ES-I3 (cell line): ENCODE measurements around the gene CYP51A1.
"Not testable (repeated sequence)": the region's sequence is repeated elsewhere in the genome, so short reads cannot be mapped to it uniquely, and the experiment has no call there.

ENCODE experiments used
- H3K36me3 ChIP-seq: 2 replicates; pipeline ENCODE4 v1.6.1; 2013; ENCODE audit warnings: mild to moderate bottlenecking, low read length, control low read depth, moderate library complexity; ENCODE audit not compliant: insufficient read depth
- H3K4me1 ChIP-seq: 2 replicates; pipeline ENCODE4 v1.6.1; 2013; ENCODE audit warnings: mild to moderate bottlenecking, control low read depth, low read length; ENCODE audit not compliant: insufficient read depth
- H3K9ac ChIP-seq: 2 replicates; pipeline ENCODE4 v1.6.1; 2013; ENCODE audit warnings: low read depth, mild to moderate bottlenecking, low read length, moderate library complexity
- H3K9me3 ChIP-seq: 2 replicates; pipeline ENCODE4 v1.6.1; 2013; ENCODE audit warnings: mild to moderate bottlenecking, low read length, moderate library complexity; ENCODE audit not compliant: control insufficient read depth, insufficient read depth

The CYP51A1 gene

GRCh38 chr7:92134271-92135051 is at the start of gene CYP51A1:
TSS of gene CYP51A1 (minus strand) at chr7:92134477. CDS start at chr7:92134364, 113 bp downstream.
- Histone ChIP-seq H3K9me3 (no peaks in the 10 kb centered on the region), H3K4me1 (no peaks in the 10 kb centered on the region), H3K9ac (peak within 1 kb of the TSS; percentile 77), H3K36me3 (0 out of 2 replicates have a peak, but pooled peaks cover 5% of the 10 kb centered on the region)

DNA sequence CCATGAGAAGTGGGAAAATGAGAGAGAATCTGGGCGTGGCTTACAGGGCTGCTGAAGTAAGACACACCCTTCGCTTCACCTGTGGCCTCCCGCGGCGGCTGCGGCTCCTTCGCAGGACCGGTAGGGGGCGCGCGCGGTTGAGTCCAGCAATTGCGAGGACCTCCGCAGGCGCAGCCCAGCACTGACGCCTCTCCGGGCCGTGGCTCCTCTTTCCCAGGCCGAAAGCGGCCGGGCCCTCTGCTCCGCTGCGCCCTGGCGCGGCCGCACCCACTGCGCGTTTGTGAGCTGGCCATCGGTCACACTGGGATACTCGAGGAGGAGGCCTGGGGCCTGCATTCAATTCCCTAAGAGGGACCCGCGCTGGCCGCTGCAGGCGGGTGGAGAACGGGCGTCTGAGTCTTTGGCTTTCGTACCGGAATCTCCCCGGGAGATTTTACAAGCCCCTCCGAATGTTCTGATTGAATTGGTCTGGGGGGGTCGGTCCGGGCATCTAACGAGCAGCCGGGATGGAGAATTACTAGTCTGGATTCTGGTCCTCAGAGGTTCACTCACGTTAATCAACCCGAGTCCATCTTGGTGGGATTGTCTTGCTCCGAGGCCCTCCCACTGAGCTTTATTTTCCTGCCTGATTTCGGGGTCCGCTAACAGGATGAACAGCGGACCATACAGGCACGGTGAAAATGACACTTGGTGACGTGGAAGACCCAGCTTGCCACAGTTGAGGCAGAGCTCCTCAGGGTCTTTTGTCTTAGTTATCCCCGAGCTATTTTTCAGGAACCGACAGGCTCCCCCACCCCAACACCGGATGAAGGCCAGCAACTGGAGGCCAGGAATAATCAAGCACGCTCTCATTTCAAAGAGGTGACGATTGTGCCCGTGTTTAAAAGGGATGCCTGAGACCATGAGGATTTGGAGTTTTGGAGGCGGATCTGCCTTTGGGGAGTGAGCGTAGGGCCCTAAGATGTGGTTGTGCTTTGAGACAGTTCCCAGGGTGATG is 44.9 kb upstream of the CYP51A1 start, which contains the start of gene LRRD1:
LRRD1 (minus strand) TSS at position 215 of the 997 bp plus-strand sequence. CDS start 13,940 bp downstream, outside the sequence.
- Histone ChIP-seq H3K36me3 (no peaks in the 10 kb centered on the region), H3K4me1 (no peaks in the 10 kb centered on the region), H3K9me3 (no peaks in the 10 kb centered on the region), H3K9ac (peak within 1 kb of the TSS; percentile 53; the same call in 1 of the 2 replicates)

GRCh38 chr7:92177362-92177761 is 43.1 kb upstream of the CYP51A1 start:
- no peaks in the 10 kb centered on the region for H3K4me1 ChIP-seq
- no peak overlapping the region for H3K9ac ChIP-seq
- H3K36me3 ChIP-seq: no peaks in the 10 kb centered on the region
- H3K9me3 ChIP-seq: no peaks in the 10 kb centered on the region

GRCh38 chr7:92169529-92169928 is 35.3 kb upstream of the CYP51A1 start:
- not testable (repeated sequence) for H3K9me3 ChIP-seq, H3K9ac ChIP-seq, H3K36me3 ChIP-seq, H3K4me1 ChIP-seq

DNA sequence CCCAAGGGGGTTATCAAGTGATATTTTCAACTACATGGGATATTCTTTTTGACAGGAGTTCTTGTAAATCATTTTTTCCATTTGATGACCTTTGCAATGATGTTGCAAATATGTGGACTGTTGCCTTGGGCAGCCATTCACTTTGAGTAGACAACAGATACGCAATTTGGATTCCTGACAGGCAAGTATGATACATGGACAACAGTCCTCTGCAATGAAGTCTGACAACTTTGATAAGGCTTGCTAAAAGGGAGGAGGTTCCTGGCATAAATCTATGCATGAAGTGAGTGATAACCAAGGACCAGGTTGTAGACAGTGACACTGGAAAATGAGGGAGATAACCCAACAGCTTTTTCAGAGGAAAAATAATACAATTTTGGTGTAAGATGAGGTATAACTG is 27.0 kb upstream of the CYP51A1 start:
- Histone ChIP-seq H3K4me1 (no peaks in the 10 kb centered on the region), H3K9me3 (no peaks in the 10 kb centered on the region), H3K9ac (no peak overlapping the region), H3K36me3 (no peaks in the 10 kb centered on the region)

DNA sequence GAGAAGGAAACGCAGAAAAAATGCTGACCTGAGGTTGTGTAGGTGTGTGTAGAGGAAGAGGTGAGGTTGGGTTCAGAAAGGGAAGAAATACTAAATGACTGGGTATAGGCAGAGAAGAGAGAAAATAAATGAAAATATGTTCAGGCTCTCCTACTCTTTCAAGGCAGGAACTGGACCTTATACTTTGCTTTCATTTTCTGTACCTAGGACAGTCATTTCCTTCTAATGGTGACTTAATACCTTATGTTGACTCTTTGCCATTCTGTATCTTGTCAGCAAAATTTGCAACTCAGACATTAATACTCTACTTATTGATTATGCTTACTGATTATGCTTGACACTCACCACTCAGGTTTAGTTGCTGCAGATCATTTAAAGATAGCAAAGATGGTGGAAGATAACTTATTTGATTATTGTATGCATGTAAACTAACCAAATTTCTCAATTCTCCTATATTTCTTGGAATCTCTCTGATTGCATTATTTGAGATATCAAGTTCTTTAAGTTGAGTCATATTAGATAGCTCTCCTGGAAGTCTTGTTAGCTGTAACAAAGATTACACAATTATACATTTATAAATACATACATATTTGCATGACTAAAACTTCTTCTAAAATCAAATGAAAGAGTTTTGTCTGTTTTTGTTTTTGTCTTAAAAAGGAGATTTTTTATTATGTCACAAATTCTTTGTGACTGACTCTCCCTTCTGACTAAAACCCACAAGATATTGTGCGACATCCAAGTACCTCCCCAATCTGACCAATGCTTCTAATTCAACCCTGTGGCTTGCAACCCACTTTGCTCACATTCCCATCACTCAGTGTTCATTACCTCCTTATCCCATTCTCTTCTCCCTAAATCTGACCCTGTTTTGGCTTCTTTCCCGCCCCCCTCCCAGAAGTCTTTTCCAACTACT is 24.6 kb upstream of the CYP51A1 start:
- H3K9ac ChIP-seq: no peak overlapping the region
- no peaks in the 10 kb centered on the region for H3K9me3 ChIP-seq
- no peaks in the 10 kb centered on the region for H3K4me1 ChIP-seq
- H3K36me3 ChIP-seq: no peaks in the 10 kb centered on the region

DNA sequence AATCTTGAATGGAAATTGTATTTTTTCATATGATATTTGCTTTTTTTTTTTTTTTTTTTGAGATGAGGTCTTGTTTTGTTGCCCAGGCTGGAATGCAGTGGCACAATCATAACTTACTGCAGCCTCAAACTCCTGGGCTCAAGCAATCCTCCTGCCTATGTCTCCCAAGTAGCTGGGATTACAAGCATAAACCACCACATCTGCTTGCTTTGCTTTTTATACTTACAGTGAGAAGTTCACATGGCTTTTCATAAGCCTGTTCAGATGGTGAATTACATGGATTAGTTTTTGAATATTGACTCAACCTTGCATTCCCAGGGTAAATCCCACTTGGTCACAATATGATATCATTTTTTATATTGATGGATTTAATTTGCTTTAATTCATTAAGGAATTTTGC is 22.7 kb upstream of the CYP51A1 start:
- H3K4me1 ChIP-seq: no peaks in the 10 kb centered on the region
- H3K36me3 ChIP-seq: no peaks in the 10 kb centered on the region
- H3K9ac ChIP-seq: no peak overlapping the region
- H3K9me3 ChIP-seq: no peaks in the 10 kb centered on the region

DNA sequence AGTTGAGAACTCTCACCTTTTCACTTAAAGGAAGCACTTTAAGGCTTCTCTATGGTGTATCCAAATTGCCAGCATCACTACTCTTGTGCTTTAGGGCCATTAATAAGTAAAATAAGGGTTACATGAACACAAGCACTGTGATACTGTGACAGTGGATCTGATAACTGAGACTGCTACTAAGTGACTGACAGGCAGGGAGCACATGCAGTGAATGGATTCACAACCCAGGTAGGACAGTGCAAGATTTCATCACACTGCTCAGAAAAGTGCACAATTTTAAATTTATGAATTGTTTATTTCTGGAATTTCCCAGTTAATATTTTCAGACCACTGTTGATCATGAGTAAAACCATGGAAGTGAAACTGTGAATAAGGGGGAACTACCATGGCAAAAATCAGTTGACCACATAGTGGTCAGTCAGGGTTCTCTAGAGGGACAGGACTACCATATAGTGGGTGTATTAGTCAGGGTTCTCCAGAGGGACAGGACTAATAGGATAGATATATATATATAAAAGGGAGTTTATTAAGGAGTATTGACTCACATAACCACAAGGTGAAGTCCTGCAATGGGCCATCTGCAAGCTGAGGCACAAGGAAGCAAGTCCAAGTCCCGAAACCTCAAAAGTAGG is 20.9 kb upstream of the CYP51A1 start:
- Histone ChIP-seq H3K9me3 (no peaks in the 10 kb centered on the region), H3K36me3 (no peaks in the 10 kb centered on the region), H3K4me1 (no peaks in the 10 kb centered on the region), H3K9ac (no peak overlapping the region)

GRCh38 chr7:92150450-92151017 is 16.3 kb upstream of the CYP51A1 start:
- H3K4me1 ChIP-seq: no peaks in the 10 kb centered on the region
- H3K9ac ChIP-seq: no peak overlapping the region
- H3K9me3 ChIP-seq: no peaks in the 10 kb centered on the region
- H3K36me3 ChIP-seq: no peaks in the 10 kb centered on the region

- Histone ChIP-seq H3K36me3 (no peaks in the 10 kb centered on the region), H3K9ac (no peak overlapping the region), H3K9me3 (no peaks in the 10 kb centered on the region), H3K4me1 (no peaks in the 10 kb centered on the region)
Measured at GRCh38 chr7:92149736-92150239, 15.5 kb upstream of the CYP51A1 start.

DNA sequence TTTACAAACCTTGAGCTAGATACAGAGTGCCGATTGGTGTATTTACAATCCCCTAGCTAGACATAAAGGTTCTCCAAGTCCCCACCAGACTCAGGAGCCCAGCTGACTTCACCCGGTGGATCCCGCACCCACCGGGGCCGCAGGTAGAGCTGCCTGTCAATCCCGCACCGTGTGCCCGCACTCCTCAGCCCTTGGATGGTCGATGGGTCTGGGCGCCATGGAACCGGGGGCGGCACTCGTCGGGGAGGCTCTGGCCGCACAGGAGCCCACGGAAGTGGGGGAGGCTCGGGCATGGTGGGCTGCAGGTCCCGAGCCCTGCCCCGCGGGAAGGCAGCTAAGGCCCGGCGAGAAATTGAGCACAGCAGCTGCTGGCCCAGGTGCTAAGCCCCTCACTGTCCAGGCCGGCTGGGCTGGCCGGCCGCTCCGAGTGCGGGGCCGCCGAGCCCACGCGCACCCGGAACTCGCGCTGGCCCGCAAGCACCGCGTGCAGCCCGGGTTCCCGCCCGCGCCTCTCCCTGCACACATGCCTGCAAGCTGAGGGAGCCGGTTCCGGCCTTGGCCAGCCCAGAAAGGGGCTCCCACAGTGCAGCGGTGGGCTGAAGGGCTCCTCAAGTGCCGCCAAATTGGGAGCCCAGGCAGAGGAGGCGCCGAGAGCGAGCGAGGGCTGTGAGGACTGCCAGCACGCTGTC is 9.1 kb upstream of the CYP51A1 start:
- H3K9ac ChIP-seq, H3K4me1 ChIP-seq, H3K9me3 ChIP-seq, H3K36me3 ChIP-seq: not testable (repeated sequence)

- not testable (repeated sequence) for H3K9ac ChIP-seq, H3K4me1 ChIP-seq, H3K36me3 ChIP-seq, H3K9me3 ChIP-seq
Measured at GRCh38 chr7:92142791-92143190, 8.5 kb upstream of the CYP51A1 start.

DNA sequence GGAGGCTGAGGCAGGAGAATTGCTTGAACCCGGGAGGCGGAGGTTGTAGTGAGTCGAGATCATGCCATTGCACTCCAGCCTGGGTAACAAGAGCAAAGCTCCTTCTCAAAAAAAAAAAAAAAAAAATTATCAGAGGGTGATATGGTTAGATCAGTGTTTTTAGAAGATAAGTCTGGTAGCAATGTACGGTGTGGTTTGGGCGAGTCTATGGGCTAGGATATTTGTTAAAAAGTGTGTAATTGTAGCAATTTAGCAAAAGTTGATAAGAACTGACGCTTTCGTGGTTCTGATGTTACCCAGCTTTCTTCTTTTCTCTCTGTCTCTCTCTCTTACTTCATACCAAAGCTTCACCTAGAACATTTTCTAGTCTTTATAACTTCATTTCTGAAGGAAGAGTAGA is 6.9 kb upstream of the CYP51A1 start:
- H3K9ac ChIP-seq: no peak overlapping the region
- no peaks in the 10 kb centered on the region for H3K4me1 ChIP-seq
- no peaks in the 10 kb centered on the region for H3K9me3 ChIP-seq
- H3K36me3 ChIP-seq: no peaks in the 10 kb centered on the region
